Fibroblast of upper back skin (primary cell): ENCODE measurements around the gene MET.

Source experiments
- DNase-seq: peaks from one replicate; pipeline ENCODE4 v3.0.0-alpha.2; 2013

Gene MET

DNA sequence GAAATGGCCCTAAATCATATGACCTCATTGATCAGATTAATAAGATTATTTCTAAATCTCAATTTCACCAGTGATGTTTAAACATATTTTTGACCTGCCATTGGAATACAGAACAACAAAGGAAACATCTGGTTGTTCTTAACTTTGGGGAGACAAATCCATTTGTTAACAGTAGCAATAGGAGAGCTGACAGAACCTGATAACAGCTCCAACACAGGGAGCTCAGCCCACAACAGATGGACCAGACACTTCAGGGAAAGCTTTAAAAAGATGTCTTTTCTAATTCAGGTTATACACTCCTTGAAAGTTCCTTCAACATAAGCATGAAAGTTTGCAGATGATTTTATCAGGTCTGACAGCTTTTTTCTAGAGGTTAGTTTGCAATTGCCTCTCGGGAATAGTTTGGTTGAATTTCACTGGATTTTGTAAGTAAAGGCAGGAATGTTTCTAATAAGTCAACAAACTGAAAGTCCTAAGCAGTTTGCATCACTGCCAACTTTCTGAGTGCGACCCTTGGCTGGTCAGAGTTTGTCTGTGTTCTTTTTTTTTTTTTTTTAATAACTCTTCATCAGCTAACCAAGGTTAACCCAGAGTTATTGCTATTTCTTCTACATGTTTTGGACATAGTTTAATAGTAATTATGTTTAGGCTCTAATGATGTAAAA lies 6.5 kb upstream of the MET start:
- peak; percentile 14 for DNase-seq

GRCh38 chr7:116669769-116670168 lies 2.2 kb upstream of the MET start:
- DNase-seq: no peak

- DNase-seq: no peak
These were observed 1.5 kb upstream of the MET start for GRCh38 chr7:116670409-116671015.

GRCh38 chr7:116671111-116671510 lies 885 bp upstream of the MET start:
- no peak for DNase-seq

GRCh38 chr7:116672596-116673456 lies 830 bp downstream of the MET start:
- no peak for DNase-seq

DNA sequence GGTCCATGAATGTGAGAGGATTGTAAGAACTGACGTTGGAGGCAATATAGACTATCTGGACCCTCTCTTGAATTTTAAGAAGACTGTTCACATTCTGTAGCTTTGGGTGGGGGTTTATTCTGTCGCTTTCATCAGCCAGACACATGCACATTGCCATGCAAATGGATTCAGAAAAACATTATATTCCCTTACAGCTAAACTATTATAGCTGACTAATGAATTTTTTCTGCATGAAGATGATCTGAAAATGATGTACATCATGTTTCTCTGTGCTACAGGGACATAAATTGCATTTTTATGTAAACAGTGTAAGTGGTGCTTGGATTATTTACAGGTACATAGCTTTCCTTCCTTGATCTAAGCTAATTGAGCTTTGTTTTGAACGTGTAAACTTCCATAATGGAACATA lies 1.5 kb downstream of the MET start:
- no peak for DNase-seq

DNA sequence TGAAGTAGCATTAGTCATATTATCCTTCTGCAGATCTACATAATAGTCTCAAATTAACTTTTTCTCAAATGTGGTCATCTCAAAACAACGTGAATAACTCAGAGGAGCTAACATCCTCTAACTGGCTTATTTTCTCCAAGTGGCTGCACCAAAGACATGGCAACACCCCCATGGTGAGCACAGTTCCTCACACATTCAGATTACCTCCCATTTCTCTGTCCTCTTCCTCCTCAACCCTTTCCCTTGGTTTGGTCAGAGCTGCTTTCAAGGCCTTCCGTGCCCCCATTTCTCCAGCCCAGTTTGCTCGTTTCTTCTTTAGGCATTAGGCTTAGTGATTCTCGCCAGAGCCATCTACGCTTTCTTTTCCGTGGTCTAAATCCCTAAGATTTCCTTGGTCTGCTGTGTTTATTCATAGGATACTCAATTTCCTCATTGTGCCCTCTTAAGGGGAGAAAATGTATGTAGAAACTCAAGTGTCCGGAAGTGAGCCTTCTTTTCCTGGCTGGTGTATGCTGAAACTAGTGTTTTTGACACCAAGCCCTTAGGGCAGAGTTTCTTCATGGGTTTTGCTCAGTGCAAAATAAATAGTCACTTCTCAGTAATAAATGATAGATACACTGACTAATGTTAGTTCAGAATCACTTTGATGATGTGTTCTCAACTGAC lies 2.6 kb downstream of the MET start:
- peak; percentile 47 for DNase-seq

GRCh38 chr7:116675812-116676355 lies 3.9 kb downstream of the MET start:
- no peak for DNase-seq

GRCh38 chr7:116678780-116679179 lies 6.8 kb downstream of the MET start:
- DNase-seq: no peak

- no peak for DNase-seq
These were observed 7.5 kb downstream of the MET start for GRCh38 chr7:116679500-116679899.

DNA sequence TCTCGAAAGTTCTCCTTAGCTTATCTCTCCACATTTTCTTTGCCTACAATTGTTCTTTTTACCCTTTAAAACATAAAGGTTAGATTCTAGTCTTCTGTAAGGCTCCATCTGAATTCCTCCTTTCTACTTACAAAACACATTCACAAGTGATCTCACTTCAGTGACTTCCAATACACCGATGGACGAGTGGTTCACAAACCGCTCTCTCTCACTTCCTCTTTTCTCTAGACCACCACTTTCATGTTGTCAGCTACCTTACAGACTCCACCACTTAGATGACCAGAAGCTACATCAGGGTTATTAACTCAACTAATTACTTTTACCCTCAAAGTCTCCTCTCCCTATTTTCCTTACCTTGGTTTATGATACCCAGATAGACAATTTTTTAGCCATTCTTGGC lies 11.8 kb downstream of the MET start:
- DNase-seq: no peak

DNA sequence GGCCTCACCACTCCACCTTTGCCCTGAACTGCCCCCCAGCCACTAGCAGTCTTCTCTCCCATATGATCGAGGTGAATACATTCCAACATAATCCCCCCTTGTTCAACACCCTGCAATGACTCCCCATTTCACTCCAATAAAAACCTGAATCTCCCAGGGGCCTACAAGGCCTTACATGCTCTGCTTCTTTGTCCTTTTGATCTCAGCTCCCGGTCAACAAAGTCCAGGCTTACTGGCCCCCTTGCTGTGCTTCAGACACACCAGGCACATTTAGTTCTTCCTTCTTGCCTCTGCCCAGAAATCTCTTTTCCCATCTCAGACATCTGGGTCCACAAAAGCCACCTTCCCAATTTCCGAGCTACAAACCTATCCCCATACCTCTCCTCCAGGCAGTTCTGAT lies 14.0 kb downstream of the MET start:
- no peak for DNase-seq

GRCh38 chr7:116686812-116687419 lies 14.9 kb downstream of the MET start:
- DNase-seq: no peak

GRCh38 chr7:116687801-116688201 lies 15.8 kb downstream of the MET start:
- peak; percentile 84 for DNase-seq

GRCh38 chr7:116689790-116690259 lies 17.8 kb downstream of the MET start:
- DNase-seq: peak; percentile 36

- DNase-seq: peak; percentile 65
These were observed 19.7 kb downstream of the MET start for GRCh38 chr7:116691664-116692063.

GRCh38 chr7:116692401-116693308 lies 20.7 kb downstream of the MET start:
- DNase-seq: no peak

GRCh38 chr7:116696707-116697106 lies 24.7 kb downstream of the MET start:
- DNase-seq: no peak

- no peak for DNase-seq
These were observed 25.2 kb downstream of the MET start for GRCh38 chr7:116697152-116697551.

- no peak for DNase-seq
These were observed 25.8 kb downstream of the MET start for GRCh38 chr7:116697761-116698160.

GRCh38 chr7:116698396-116698795 lies 26.4 kb downstream of the MET start:
- no peak for DNase-seq
